OCI-M2 (cell line): ENCODE results near the gene ACAP3.
"Not testable (repeated sequence)": the region's sequence is repeated elsewhere in the genome, so short reads cannot be mapped to it uniquely, and the experiment has no call there.

Source experiments
- DNase-seq: peaks from one replicate; lab custom pipeline; 2025; ENCODE audit not compliant: unreplicated experiment; lab: John Stamatoyannopoulos, UW

ACAP3 gene

DNA sequence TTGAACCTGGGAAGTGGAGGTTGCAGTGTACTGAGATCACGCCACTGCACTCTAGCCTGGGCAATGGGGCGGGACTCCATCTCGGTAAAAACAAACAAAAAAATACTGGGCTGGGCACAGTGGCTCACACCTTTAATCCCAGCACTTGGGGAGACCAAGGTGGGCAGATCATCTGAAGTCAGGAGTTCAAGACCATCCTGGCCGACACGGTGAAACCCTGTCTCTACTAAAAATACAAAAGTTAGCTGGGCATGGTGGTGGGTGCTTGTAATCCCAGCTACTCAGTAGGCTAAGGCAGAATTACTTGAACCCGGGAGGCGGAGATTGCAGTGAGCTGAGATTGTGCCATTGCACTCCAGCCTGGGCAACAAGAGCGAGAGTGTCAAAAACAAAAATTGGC lies 8.5 kb upstream of the ACAP3 start:
- DNase-seq = not testable (repeated sequence)

DNA sequence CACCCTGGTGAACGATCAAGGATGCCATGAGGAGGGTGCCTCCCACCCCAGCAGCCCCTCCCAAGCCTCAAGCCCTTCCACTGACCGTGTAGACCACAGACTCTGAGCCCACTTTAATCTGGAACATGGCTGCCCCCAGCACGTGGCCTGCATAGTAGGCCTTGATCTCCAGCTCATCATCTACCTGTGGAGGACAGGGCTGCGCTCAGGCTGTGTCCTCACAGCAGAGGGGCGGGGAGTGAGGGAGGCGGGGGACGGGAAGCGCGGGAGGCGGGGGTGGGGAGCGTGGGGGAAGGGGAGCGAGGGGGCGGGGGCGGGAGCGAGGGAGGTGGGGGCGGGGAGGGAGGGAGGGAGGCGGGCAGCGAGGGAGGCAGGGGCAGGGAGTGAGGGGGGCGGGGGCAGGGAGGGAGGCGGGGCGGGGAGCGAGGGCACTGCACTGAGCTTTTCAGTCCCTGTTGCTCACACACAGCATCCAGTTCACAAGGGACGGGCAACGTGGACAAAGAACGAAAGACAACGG lies 7.8 kb upstream of the ACAP3 start:
- no peak for DNase-seq

DNA sequence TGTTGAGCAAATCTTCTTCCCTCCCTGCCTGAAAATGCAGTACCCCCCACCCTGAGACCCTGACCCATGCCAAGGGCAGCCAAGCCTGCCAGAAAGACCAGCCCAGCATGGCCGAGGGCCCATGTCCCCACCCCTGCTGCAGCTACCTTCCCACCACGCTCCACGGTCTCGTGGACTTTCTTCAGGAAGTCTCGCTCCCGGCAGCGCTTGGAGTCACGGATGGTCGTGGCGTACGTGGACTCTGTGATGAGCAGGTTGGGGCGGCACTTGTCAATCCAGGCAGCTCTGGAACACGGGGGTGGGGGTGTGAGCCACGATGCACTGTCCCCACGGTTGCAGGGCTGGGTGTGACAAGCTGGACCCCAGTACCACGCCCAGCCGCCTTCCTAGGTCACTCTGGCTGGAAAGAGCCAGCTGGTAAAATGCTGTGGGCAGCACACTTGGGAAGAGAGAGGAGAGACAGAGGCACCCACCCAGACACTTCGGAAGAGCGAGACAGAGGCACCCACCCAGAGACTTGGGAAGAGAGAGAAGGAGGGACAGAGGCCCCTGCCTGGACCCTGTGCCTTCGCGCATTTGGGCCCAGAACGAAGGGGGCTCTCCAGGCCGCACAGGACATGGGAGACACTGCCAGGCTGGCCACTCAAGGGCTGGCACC lies 7.1 kb upstream of the ACAP3 start:
- DNase-seq = no peak

DNA sequence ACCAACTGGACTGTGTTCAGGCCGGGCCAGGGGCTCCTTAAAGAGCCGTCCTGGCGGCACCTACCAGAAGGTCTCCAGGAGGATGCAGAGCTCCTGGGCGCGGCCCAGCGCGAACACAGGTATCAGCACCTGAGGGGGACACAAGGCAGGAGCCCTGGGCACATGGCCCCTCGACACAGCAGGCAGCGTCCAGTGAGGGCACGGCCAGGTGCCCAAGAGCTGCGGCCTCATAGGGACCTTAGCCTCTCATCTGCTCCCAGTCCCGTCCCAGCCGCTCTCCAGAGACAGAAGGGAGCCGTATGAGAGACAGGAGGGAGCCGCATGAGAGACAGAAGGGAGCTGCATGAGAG lies 6.5 kb upstream of the ACAP3 start:
- DNase-seq = no peak

DNA sequence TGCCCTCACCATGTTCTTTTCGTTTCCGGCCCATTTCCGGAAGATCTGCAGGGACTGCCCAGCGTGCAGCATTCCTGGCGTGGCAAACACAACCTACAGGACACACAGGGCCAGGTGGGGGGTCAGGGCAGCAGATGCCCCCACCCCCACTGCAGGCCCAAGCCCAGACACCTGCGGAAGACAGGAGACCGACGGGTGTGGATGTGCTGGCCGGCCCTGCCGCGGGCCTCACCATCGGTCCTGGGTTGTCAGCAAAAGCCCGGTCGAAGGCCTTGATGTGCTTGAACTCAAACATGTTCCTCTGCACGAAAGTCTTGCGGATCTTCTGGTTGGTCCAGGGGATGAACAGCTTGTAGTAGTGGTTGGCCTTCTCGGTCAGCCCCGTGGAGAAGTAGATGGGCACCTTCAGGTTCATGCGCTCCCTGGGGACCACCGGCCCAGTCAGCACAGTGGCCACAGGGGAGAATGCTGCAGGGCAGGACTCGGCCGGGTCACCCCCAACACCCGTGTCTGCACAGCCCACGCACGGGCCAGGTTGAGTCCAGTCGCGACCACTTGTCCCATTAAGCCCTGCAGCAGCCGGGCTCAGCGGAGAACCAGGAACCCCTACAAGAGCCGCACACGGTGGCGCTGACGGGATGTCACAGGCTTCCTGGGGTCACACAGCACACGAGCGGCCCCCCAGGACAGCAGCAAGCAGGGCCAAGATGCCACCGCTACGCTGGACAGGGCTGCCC lies 5.9 kb upstream of the ACAP3 start:
- no peak for DNase-seq

DNA sequence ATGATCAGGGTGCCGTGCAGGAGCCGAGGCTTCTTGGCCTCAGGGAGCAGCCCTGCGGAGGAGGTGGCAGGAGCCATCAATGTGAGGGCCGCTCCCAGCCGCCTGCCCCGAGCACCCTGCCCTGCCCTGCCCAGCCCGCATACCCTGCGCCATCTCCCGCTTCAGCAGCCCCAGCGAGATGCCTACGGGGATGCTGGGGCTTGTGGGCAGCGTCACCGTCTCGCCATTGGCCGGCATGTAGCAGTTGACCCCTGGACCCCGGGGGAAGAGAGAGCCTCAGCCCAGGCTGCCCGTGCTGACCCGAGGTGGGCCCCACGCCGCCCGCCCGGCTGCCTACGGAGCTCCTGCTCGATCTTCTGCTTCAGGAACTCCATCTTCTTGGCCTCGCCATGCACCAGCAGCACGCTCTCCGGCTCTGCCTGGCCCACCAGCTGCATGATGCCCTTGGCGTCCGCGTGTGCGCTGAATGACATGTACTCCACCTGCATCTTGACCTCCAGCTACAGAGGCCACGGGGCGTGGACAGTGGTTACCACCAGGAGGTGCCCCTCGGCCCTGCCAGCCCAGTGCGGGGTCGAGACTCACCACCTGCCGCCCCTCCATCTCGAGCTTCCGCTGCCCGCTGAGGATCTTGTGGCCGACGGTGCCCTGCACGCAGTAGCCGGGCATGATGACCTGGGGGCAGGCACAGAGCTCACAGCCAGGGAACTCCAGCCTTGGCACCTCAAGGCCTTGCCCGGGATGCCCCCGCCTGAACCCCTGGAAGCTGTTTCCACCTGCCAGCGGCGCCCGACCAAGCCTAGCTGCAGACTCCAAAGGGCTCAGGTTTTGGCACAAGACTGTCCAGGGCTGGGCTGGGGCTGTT lies 5.0 kb upstream of the ACAP3 start:
- DNase-seq = no peak

DNA sequence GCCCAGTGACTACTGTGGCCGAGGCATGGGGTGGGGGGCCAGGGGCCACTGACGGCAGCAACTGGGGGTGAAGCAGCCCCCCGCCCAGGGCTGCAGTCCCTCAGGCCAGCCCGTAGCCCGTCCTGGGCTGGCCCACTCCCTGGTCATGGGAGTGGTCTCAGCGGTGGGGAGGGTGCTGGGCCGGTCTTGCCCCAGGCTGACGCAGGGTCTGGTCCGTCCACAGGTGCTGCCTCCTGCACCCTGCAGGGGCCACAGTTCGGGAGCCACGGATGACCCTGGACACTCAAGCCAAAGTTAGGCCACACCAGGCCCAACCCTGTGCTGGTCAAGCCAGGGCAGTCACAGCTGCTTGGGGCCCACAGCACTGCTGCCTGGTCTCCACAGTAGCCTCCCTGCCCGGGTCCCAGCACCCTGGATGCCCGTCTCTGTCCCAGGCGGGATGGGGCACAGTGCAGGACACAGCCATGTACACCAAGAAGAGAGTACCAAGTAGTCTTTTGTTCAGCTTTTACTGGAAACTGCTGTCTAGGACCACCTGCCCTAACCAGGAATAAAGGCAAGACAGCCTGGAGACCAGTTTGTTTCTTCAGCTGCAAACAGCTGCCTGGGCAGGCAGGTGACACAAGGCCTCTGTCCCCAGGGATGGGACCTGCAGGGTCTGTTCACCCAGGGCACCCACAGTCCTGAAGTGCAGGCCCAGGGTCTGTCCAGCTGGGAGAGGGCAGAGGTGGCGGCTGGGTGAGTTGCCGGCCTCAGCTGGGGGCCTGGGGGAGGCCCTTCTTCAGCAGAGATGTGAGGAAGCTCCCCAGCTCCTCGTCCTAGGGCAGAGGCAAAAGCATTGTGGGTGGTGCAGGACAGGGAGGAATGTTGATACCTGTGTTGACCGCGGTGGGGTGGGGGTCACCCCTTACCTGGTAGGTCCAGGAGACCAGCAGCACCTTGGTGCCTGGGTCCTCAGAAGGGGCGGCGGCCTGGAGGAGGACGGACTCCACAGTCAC lies 3.7 kb upstream of the ACAP3 start:
- DNase-seq = no peak

DNA sequence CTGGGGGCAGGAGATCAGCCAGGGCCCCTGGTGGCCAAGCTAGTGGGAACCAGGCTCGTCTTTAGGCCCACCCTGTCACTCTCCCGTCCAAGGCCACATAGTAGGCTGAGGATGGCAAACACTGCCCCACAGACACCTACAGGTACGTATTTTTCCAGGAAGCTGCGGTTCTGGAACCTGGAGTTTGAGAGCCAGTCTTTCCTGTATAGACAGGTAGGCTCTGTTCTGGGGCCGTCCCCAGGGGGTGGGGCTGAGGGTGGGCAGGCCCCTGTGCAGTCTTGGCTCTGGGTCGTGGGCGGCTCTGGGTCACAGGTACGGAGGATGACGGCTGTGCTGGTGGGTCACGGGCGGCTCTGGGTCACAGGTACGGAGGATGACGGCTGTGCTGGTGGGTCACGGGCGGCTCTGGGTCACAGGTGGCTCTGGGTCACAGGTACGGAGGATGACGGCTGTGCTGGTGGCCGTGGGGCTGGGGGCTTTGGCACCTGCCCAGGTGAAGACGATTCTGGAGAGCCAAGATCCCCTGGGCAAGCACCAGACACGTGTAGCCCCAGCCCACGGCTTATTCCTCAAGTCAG lies 2.8 kb upstream of the ACAP3 start:
- no peak for DNase-seq

DNA sequence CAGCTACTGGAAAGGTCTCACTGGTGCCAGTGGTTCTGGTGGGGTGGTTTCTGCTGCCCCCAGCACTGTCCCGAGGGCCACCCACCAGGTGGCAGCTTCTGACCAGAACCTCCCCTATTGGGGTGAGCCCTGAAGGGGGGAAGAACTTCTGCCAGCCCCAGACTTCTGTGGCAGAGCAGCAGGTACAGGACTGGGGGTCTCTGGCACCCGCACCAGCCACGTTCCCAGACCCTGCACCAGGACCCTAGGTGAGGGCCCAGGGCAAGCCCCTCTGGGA lies 2.3 kb upstream of the ACAP3 start:
- DNase-seq = no peak

DNA sequence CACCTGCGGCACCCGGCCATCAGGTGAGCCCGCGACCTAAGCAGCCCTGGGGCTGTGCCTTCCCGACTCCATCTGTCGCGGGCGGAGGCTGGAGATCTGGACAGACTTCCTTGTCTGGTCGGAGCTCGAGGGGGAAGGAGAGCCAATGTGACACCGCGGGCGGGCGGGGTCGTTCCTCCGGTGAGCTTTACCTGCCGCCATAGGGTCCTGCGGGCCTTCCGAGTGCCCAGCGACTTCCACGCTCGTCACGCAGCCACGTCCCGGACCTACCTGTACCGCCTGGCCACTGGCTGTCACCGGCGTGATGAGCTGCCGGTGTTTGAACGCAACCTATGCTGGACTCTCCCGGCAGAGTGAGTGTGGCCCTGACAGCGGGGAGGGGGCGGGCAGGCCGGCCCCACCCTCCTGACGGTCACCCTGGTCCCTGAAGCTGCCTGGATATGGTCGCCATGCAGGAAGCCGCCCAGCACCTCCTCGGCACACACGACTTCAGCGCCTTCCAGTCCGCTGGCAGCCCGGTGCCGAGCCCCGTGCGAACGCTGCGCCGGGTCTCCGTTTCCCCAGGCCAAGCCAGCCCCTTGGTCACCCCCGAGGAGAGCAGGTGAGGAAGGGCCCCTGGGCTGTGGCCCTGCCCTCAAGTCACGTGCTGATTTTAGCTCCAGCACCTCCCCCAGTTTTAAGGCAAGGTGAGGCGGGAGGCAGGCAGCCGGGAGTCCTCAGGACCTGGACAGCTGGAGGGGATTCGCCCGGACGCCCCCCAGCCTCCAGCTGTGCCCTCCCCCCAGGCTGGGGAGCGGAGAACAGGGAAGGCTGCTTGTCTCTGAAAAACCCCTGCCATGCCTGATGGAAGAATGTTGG lies 1.8 kb upstream of the ACAP3 start:
- DNase-seq = no peak

DNA sequence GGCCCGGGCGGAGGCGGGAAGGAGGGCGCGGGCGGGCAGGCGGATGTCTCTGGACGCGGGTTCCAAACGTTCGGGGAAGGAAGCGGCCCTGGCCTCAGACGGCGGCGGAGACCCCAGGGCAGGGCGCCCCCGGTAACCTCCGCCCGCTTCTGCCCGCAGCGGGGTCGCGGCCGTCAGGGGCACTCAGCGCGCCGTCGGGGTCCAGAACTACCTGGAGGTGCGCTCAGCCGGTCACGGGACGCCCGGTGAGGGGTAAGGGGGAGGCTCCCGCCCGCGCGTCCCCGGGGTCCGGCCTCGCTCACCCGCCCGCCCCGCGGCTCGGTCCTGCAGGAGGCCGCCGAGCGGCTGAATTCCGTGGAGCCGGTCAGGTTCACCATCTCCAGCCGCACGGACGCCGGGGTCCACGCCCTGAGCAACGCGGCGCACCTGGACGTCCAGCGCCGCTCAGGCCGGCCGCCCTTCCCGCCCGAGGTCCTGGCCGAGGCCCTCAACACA lies 1.1 kb upstream of the ACAP3 start:
- no peak for DNase-seq

DNA sequence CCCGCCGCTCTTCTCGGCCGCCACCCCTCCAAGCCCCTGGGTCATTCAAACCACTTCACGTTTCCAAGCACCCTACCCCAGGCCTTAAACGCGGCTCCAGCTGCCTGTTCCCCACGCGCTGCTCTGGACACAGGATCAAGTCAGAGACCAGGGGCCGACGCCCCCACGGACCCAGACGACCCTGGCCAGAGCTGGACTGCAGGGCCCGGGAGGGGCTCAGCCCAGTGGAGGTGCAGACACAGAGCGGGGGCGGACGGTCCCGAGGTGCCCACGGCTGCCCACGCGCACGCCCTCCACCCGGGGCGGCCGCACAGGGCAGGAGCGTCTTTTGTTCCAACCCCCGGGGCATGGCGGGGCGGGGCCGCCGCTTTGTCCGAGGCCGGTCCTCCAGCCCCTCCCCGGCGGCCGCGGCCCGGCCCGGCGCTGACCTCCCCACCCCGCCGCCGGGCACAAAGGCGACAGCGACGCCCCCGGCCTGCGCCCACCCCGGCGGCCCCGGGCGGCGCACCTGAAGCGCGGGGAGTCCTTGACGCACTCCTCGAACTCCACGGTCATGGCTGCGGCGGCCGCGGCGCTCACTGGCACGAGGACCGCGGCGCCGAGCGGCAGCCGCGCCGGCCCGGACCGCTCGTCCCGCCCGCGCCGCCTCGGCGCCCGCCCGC lies 338 bp downstream of the ACAP3 start:
- DNase-seq = no peak

DNA sequence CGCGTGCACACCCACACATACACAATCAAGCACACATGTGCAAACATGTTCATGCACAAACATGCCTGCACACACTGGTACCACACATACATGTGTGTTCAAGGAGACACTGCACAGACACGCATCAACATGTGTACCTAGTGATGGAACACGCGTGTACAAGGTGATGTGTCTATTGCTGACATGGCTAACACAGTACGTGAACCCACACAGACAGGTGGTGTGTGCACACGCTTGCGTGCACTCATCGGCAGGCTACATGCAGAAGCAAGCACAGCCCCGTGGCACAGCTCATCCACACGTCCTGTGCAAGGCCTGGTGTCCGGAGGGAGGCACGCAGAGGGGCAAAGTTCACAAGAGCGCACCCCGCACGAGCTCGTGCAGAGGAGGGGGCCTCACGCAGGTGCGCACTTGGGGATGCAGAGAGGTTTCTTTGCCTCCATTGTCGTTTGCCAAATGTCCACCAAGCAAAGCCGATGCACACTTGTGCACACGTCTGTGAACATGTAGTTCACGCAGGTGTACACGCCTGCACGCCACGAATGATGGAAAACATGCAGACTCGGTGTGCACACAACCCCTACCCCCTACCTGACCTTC lies 969 bp downstream of the ACAP3 start:
- no peak for DNase-seq

DNA sequence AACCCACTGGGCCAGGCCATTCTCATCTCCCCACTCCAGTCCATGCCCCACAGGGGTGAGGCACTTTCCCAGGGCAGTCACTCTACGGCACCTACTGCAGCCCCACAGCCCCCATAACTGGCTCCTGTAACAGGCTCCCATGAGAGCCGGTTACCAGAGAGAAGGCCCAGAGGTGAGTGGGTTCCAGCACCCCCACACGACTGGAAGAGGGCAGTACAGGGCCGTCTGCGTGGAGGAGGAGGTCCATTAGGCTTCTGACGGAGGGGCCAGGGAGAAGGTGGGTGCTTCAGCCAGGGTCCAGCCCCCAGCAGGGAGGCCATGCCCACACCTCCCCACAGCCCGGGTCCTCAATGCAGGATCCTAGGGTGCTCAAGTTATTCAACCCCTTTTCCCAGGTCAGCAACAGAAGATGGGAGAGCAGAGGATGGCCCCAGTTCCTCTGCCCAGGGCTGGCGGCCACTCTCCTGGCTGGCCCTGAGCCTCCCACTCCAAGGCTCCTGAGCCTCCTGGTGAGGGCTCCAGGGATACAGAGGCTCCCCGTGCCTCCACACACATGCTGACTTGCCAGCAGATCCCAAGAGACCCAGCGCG lies 1.6 kb downstream of the ACAP3 start:
- DNase-seq = no peak

DNA sequence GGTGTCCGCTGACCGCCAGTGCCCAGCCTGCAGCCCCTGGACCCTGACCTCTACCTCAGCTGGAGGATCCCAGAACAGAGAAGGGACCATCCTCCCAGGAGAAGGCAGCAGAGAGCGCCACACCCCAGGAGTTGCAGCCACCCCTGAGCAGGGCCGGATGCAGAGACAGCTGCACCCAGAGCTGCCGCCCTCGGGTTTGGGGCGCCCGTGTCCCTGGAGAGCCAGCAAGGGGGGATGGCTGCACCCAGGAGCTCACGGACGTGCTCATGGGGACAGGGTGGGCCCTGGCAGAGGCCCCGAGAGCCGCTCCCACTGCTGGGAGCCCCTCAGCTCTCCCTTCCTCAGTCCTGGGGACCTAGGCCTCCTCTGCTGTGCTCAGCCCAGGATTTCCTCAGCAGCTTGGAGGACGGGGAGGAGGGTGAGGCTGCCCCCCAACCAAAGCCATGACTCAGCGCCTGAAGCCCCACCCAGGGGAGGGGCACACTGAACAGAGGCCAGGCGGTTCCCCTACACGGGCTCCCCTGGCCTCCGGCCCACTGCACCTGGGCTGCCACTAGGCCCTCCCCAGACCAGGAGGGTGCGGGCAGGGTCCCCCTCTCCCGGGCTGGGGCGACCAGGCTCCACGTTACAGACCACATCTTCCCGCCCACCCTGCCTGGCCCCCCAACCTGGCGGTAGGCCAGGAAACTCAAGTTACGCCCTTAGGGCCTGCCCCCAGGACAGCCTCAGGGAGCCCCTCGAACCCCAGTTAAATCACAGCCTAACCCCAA lies 2.2 kb downstream of the ACAP3 start:
- DNase-seq = no peak

DNA sequence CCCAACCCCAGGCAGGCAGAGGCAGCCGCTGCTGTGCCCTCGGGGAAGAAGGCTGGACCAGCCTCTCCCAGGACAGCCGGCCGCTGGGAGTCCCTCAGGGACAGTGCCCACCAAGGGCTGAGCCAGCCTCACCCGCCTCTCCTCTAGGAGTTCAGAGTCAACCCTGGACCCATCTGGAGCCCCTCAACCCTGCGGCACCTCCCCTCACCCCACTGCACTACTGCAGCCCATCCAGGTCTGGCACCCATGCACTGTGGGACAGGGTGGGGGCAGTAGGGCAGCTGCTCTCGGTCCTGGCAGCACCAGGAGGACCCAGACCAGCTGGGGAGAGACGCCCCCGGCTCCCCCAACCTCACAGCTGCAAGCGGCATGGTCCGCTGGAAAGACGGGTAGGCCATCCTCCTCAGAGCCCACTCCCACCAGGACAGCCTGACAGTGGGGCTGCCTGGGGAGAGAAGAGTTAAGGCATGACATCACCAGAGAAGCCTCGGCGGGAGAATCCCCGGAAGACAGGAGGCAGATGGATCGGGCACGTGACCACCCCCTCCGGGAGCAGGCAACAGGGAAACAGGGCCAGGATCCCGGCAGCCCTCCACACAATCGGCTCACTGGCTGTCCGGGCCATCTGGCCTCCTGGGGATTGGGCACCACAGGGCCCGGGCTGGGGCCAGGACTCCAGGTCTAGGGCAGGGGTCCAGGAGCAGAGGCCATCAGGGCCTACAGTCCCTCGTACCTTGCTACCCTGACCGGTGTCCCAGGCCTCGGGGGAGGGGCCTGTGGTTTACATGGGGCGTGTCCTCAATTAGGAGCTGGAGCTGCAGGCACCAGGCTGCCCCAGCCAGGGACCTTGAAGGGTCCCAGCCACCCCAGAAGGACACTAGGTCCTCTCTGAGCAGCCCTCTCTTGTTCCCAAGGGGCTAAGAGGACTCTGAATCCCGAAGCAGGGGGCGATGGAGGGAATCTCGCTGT lies 3.1 kb downstream of the ACAP3 start:
- no peak for DNase-seq
